Measurements from ENCODE around the gene RNFT2.

- TF ChIP-seq, protein P1, sequence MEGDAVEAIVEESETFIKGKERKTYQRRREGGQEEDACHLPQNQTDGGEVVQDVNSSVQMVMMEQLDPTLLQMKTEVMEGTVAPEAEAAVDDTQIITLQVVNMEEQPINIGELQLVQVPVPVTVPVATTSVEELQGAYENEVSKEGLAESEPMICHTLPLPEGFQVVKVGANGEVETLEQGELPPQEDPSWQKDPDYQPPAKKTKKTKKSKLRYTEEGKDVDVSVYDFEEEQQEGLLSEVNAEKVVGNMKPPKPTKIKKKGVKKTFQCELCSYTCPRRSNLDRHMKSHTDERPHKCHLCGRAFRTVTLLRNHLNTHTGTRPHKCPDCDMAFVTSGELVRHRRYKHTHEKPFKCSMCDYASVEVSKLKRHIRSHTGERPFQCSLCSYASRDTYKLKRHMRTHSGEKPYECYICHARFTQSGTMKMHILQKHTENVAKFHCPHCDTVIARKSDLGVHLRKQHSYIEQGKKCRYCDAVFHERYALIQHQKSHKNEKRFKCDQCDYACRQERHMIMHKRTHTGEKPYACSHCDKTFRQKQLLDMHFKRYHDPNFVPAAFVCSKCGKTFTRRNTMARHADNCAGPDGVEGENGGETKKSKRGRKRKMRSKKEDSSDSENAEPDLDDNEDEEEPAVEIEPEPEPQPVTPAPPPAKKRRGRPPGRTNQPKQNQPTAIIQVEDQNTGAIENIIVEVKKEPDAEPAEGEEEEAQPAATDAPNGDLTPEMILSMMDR (IDR thresholded peaks at IDR 0.05) = no peak
- no peak for TF ChIP-seq TCF7L2 (IDR thresholded peaks at IDR 0.05; ENCODE audit: low read depth, low read length)
Observed at GRCh38 chr12:116833474-116833873, 95.4 kb downstream of the RNFT2 start.

Measured in Panc1 (cell line).